ENCODE measurements around the gene CLTCL1.

- no peak for TF ChIP-seq POLR2A (IDR thresholded peaks at IDR 0.05)
- TF ChIP-seq, protein P1, sequence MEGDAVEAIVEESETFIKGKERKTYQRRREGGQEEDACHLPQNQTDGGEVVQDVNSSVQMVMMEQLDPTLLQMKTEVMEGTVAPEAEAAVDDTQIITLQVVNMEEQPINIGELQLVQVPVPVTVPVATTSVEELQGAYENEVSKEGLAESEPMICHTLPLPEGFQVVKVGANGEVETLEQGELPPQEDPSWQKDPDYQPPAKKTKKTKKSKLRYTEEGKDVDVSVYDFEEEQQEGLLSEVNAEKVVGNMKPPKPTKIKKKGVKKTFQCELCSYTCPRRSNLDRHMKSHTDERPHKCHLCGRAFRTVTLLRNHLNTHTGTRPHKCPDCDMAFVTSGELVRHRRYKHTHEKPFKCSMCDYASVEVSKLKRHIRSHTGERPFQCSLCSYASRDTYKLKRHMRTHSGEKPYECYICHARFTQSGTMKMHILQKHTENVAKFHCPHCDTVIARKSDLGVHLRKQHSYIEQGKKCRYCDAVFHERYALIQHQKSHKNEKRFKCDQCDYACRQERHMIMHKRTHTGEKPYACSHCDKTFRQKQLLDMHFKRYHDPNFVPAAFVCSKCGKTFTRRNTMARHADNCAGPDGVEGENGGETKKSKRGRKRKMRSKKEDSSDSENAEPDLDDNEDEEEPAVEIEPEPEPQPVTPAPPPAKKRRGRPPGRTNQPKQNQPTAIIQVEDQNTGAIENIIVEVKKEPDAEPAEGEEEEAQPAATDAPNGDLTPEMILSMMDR (IDR thresholded peaks at IDR 0.05) = no peak
Measured at GRCh38 chr22:19290400-19291217, 910 bp downstream of the CLTCL1 start.

Data from ovary (tissue), 3 donors.